Heart left ventricle (tissue), 13 donors: Measurements from ENCODE around the gene NEIL1.
"Not testable (repeated sequence)": the region's sequence is repeated elsewhere in the genome, so short reads cannot be mapped to it uniquely, and the experiment has no call there.

Experiments
- CTCF ChIP-seq, 12 donors: fragments of 200-600 bp; sonication (generic) in 4 of 12; IDR thresholded peaks; one replicate each; pipeline versions ENCODE4 v1.5.0 to v1.8.0; 2018 to 2022; ENCODE audit warnings: antibody characterized with exemption in 12 of 12, mild to moderate bottlenecking in 5 of 12
- POLR2A ChIP-seq, 2 donors: fragments of 450-650 bp; IDR thresholded peaks; one replicate each; pipeline ENCODE4 v1.6.1; 2017; ENCODE audit warnings: antibody characterized with exemption in 2 of 2, mild to moderate bottlenecking in 2 of 2, moderate library complexity in 2 of 2
- donor health status: ischemic (EF 13 %, LVEDD 7.1; RV severe dilation, severe dysfunction).
- donor health status: DM: no; HTN: yes; CAD: no.
- donor health status: DM: no; HTN: no; CAD: no.
- donor health status: ischemic (EF 25% LVEDD 6.9; RV normal size, moderate dysfunction).
- donor health status: ischemic (EF 25% LVEDD 5.7; RV mildly dilated, moderate dysfunction).
- donor health status: ischemic (EF 35%, LVEDD 5.7; RV mildly dilated, moderate dysfunction).
- donor health status: nonischemic (EF 11% LVEDD 7.7; RV severe dilation, severe dysfunction).
- donor health status: DM: yes; HTN: yes; CAD: no.
- donor health status: PGD.
- donor health status: ischemic (EF 29% LVEDD 5.4; RV normal size, mild dysfunction).
- donor health status: nonischemic (EF 23%, LVEDD 6.1; RV moderate dilation, normal function).

DNA sequence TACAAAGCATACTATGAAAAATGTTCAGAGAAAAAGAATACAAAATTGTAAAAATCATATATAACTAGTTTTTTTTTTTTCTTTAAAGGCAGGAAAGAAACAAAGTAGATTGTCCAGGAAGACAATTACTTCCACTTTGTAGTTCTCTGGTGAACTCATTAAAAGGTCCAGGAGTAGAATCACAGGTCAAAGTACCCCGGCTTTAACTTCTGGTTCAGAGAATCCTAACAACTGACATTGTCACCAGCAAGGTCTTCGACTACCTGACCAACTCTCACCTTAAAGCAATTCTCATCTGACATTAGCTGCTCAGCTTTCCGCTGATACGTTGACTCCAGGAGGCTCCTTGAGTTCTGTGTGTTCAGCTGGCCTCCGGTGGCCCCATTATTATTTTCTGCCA lies 37.1 kb downstream of the NEIL1 start:
- not testable (repeated sequence) for TF ChIP-seq CTCF, POLR2A (IDR thresholded peaks at IDR 0.05)
